Type B pancreatic cell (in vitro differentiated cells): ENCODE results near the gene NAT9. TPM values are rescaled to one million over a fixed set of nuclear protein-coding genes. Genes with fewer than 3 reads are reported as not detected.

Experiments
- DNase-seq: peaks from one replicate; pipeline ENCODE4 v3.0.0; 2021; ENCODE audit warnings: mixed read lengths; ENCODE audit not compliant: unreplicated experiment; ENCODE audit errors: extremely low spot score
- H3K27ac Mint-ChIP-seq: 2 replicates; pipeline ENCODE4 v1.8.0; 2021; ENCODE audit warnings: mild to moderate bottlenecking, mixed read lengths
- H3K27me3 Mint-ChIP-seq: 2 replicates; pipeline ENCODE4 v1.8.0; 2021; ENCODE audit warnings: mixed read lengths
- H3K36me3 Mint-ChIP-seq: 2 replicates; pipeline ENCODE4 v1.8.0; 2021; ENCODE audit warnings: mixed read lengths
- H3K4me1 Mint-ChIP-seq: one replicate; pipeline ENCODE4 v1.8.0; 2021; ENCODE audit warnings: mixed read lengths; ENCODE audit not compliant: unreplicated experiment
- H3K4me3 Mint-ChIP-seq: 2 replicates; pipeline ENCODE4 v1.8.0; 2021; ENCODE audit warnings: mild to moderate bottlenecking, mixed read lengths
- H3K9me3 Mint-ChIP-seq: 2 replicates; pipeline ENCODE4 v1.8.0; 2021; ENCODE audit warnings: mixed read lengths
- total RNA-seq: library from RNA; stranded (reverse); gene quantifications from 2 replicates; pipeline ENCODE4 v1.2.1, GENCODE V29; 2021; ENCODE audit warnings: low replicate concordance
- TF ChIP-seq, protein P1 (sequence below): fragments of 200-600 bp; sonication (generic); conservative IDR thresholded peaks from 2 replicates; pipeline ENCODE4 v1.5.0; 2021; ENCODE audit warnings: antibody characterized with exemption, mild to moderate bottlenecking

Gene NAT9
- total RNA-seq, 1 donor from 2014 or later: 67.2 TPM

DNA sequence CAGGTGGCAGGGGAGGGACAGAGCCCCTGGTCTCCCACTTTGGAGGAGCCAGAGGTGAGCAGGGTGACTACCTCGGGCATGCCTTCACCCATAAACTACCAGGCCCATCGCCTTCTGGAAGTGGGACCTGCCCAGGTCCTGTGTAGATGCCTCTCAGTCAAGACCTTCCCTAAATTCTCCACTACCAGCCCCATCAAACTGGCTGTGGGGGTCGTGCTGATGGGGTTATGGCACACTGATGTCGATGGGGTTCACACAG is 44.9 kb downstream of the NAT9 start:
- TF ChIP-seq, protein P1, sequence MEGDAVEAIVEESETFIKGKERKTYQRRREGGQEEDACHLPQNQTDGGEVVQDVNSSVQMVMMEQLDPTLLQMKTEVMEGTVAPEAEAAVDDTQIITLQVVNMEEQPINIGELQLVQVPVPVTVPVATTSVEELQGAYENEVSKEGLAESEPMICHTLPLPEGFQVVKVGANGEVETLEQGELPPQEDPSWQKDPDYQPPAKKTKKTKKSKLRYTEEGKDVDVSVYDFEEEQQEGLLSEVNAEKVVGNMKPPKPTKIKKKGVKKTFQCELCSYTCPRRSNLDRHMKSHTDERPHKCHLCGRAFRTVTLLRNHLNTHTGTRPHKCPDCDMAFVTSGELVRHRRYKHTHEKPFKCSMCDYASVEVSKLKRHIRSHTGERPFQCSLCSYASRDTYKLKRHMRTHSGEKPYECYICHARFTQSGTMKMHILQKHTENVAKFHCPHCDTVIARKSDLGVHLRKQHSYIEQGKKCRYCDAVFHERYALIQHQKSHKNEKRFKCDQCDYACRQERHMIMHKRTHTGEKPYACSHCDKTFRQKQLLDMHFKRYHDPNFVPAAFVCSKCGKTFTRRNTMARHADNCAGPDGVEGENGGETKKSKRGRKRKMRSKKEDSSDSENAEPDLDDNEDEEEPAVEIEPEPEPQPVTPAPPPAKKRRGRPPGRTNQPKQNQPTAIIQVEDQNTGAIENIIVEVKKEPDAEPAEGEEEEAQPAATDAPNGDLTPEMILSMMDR: no peak
- no peaks in the 10 kb centered on the region for H3K9me3 Mint-ChIP-seq
- H3K36me3 Mint-ChIP-seq: no peaks in the 10 kb centered on the region
- no peak overlapping the region for H3K27ac Mint-ChIP-seq
- H3K27me3 Mint-ChIP-seq: peaks cover 7% of the 10 kb centered on the region
- no peak overlapping the region for H3K4me3 Mint-ChIP-seq
- DNase-seq: no peak
- peaks cover 3% of the 10 kb centered on the region for H3K4me1 Mint-ChIP-seq

DNA sequence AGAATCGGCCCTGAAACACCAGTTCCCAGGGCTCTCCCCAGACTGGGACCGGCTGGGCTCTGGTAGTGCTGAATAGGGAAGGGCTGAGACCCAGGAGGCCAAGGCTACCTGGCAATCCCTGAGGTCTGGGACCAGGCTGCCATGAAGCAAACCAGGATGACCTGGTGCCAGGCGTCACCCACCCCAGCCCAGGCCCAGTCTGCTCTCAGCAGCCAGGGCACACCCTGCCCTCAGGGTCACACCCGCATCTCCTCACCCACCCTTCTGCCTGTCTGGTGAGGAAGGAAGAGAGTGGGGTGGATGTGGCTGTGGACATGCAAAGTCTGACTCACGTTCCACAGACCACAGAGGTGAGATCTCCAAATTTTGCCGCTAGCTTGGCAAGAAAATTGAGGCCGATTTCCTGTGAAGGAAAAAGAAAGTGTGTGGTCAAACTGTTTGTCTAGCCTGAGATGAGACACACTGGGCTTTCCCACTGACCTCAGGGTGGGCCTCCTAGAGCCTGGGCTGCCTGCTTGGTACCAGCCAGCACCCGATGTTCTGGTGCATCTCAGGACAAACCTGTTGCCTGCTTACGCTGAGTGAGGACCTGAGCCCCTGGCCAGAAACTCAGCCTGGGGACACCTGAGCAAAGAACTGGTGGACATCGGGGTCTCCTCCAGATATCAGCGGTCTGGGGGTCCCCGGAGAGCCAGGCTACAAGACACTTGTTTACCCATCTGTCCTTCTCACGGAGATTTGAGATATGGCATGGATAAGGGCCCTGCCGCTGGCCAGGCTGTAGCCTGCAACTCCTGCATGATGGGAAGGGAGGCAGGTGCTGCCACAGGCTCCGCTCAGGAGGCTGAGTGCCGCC is 45.4 kb downstream of the NAT9 start:
- Mint-ChIP-seq H3K36me3 (no peaks in the 10 kb centered on the region), H3K4me1 (no peaks in the 10 kb centered on the region), H3K27ac (no peak overlapping the region), H3K9me3 (no peaks in the 10 kb centered on the region), H3K27me3 (peaks cover 2% of the 10 kb centered on the region), H3K4me3 (no peak overlapping the region)
- TF ChIP-seq, protein P1: no peak
- no peak for DNase-seq

DNA sequence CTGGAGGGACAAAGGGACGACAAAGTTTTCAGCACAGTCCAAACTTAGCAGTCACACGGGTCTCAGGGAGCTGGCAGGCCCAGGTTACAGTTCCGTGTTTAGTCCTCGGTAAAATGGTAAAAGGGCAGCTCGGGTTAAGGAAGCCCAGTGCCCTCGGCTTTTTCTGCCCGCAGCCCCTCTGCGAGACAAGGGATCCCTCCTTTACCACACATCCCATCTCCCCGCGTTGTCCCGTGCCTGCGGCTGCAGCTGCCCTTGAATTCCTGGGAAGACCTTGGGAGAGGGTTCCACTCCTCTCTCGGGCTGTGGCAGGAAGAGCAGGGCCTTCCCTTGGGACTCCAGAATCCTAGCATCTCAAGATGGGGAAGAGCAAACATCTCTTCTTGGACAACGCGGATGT is 46.3 kb downstream of the NAT9 start:
- H3K27me3 Mint-ChIP-seq: no peaks in the 10 kb centered on the region
- H3K27ac Mint-ChIP-seq: no peak overlapping the region
- no peak for DNase-seq
- no peaks in the 10 kb centered on the region for H3K9me3 Mint-ChIP-seq
- TF ChIP-seq, protein P1: no peak
- no peaks in the 10 kb centered on the region for H3K36me3 Mint-ChIP-seq
- no peaks in the 10 kb centered on the region for H3K4me1 Mint-ChIP-seq
- no peak overlapping the region for H3K4me3 Mint-ChIP-seq

DNA sequence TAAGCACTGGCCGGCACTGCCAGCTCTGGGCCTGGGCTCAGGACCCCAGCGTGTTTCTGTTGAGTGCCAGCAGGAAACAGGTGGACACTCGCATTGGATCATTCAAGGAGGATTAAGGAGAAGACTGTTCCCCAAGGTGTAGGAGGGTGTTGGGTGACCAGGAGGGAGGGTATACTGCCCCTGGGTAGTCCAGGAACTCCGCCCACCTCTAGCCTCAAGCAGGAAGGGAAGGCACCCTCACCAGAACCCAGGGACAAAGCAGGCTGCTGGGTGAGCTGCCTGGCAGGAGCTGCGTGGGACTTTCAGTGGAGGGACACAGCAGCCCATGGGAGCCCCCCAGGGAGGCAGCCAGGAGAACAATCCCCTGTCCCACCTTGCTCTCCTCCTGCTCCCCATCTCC is 46.8 kb downstream of the NAT9 start:
- H3K4me1 Mint-ChIP-seq: no peaks in the 10 kb centered on the region
- no peak for DNase-seq
- TF ChIP-seq, protein P1: no peak
- H3K36me3 Mint-ChIP-seq: no peaks in the 10 kb centered on the region
- H3K9me3 Mint-ChIP-seq: no peaks in the 10 kb centered on the region
- no peak overlapping the region for H3K4me3 Mint-ChIP-seq
- H3K27me3 Mint-ChIP-seq: peaks cover 3% of the 10 kb centered on the region
- no peak overlapping the region for H3K27ac Mint-ChIP-seq

DNA sequence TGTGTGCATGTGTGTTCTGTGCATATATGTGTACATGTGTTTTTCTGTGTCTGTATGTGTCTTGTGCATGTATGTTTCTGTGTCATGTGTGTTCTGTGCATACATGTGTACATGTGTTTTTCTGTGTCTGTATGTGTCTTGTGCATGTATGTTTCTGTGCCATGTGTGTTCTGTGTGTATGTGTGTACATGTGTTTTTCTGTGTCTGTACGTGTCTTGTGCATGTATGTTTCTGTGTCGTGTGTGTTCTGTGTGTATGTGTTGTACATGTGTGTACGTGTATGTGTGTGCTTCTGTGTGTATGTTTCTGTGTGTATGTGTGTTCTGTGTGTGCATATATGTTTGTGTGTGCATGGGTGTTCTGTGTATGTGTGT is 47.5 kb downstream of the NAT9 start:
- no peaks in the 10 kb centered on the region for H3K9me3 Mint-ChIP-seq
- no peak overlapping the region for H3K4me3 Mint-ChIP-seq
- H3K36me3 Mint-ChIP-seq: no peaks in the 10 kb centered on the region
- no peaks in the 10 kb centered on the region for H3K4me1 Mint-ChIP-seq
- no peak overlapping the region for H3K27ac Mint-ChIP-seq
- H3K27me3 Mint-ChIP-seq: peaks cover 4% of the 10 kb centered on the region
- DNase-seq: no peak
- TF ChIP-seq, protein P1: no peak
